SJCRH30 (cell line): ENCODE data around the gene FLT3. TPM values are rescaled to one million over a fixed set of nuclear protein-coding genes. Genes with fewer than 3 reads are reported as not detected.
"Not testable (repeated sequence)": the region's sequence is repeated elsewhere in the genome, so short reads cannot be mapped to it uniquely, and the experiment has no call there.

ENCODE experiments used
- DNase-seq, 2 experiments: peaks; one replicate each; pipeline ENCODE4 v3.0.0-alpha.2; 2015 to 2020
- H3K27ac ChIP-seq: fragments of 250-450 bp; sonication (Bioruptor Pico); 2 replicates; pipeline ENCODE4 v1.5.1; 2020; ENCODE audit warnings: mild to moderate bottlenecking, moderate library complexity
- H3K27me3 ChIP-seq: fragments of 250-450 bp; sonication (Bioruptor Pico); 2 replicates; pipeline ENCODE4 v1.5.1; 2020; ENCODE audit warnings: mild to moderate bottlenecking, moderate library complexity
- H3K36me3 ChIP-seq: fragments of 250-450 bp; sonication (Bioruptor Pico); 2 replicates; pipeline ENCODE4 v1.5.1; 2020; ENCODE audit warnings: mild to moderate bottlenecking, moderate library complexity
- H3K4me1 ChIP-seq: fragments of 250-450 bp; sonication (Bioruptor Pico); 2 replicates; pipeline ENCODE4 v1.5.1; 2020; ENCODE audit warnings: mild to moderate bottlenecking, moderate library complexity
- H3K4me3 ChIP-seq: fragments of 250-450 bp; sonication (Bioruptor Pico); 2 replicates; pipeline ENCODE4 v1.5.1; 2020; ENCODE audit warnings: mild to moderate bottlenecking, moderate library complexity
- H3K9me3 ChIP-seq: fragments of 250-450 bp; sonication (Bioruptor Pico); replicated peaks from 2 replicates; pipeline ENCODE4 v1.5.1; 2020; ENCODE audit warnings: mild to moderate bottlenecking, moderate library complexity
- total RNA-seq: library from RNA; depleted of rRNA; stranded (reverse); fragments of >200 nt; shearing (Covaris generic); gene quantifications from 2 replicates; pipeline ENCODE4 v1.2.3, GENCODE V29; 2014

FLT3 gene
- total RNA-seq, 1 experiment from 2014 or later: not detected

DNA sequence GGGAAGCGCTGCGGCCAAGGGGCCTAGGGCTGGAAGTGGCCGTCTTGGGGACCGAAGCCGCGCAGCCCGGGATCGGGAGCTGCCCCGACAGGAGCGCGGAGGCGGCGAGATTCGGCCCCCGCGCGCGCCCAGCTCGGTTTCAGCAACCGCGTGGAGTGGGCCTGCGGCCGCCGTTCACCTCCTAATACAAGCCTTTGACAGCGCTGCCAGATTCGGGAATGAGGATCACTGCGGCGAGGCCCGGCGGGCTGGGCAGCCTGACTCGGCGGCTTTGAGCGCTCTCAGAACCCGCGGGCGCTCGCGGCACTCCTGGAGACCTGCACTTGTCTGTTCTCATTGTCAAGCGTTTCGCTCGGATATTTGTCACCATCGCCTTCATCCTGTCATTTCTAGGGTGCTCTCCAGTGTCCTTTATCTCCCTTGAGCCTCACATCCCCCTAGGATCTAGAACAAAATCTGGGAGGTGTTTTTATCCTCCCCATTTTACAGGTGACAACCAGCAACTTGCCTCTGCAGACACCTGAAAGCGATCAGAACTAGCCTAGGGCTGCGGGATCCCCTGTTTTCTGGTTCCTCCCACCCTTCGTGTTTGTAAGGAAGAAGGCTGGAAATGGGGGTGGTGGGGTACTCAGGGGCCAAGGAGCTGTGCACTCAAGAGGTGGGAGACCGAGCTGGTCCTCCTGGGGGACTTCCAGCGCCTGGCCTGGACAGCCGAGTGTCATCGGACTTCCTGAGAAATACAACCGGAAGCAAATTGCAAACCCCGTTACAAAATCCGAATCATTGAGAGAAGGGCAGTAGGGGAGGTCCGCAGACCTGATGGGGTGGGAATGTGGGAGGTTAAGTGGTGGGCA, 129.8 kb downstream of the FLT3 start:
- peaks cover 5% of the 10 kb centered on the region; the same call in 1 of the 2 replicates for H3K4me1 ChIP-seq
- no peak overlapping the region for H3K27ac ChIP-seq
- no peak overlapping the region for H3K4me3 ChIP-seq
- no peak for DNase-seq
- H3K36me3 ChIP-seq: no peaks in the 10 kb centered on the region
- no peaks in the 10 kb centered on the region for H3K9me3 ChIP-seq
- H3K27me3 ChIP-seq: no peaks in the 10 kb centered on the region; the same call in none of the 2 replicates

DNA sequence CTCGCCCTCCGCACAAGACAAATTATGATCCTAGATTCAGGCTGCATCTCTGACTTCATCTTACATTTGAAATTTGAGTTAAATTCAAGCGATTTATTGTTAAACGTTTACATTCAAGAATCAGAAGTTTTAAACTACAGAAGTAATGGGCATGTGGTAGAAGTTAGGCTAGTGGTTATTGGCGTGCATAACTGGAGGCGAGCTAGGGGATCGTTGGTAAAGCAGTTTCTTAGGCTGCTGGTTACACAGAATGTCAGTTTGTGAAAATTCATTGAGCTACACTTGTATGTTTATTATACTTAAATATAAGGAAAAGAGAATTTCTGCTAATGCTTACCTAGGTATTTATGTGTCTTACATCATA, 130.5 kb downstream of the FLT3 start:
- Histone ChIP-seq H3K9me3 (no peaks in the 10 kb centered on the region), H3K4me3 (no peak overlapping the region), H3K4me1 (peaks cover 5% of the 10 kb centered on the region; the same call in 1 of the 2 replicates), H3K27ac (no peak overlapping the region), H3K27me3 (peaks cover 4% of the 10 kb centered on the region), H3K36me3 (no peaks in the 10 kb centered on the region)
- no peak for DNase-seq

DNA sequence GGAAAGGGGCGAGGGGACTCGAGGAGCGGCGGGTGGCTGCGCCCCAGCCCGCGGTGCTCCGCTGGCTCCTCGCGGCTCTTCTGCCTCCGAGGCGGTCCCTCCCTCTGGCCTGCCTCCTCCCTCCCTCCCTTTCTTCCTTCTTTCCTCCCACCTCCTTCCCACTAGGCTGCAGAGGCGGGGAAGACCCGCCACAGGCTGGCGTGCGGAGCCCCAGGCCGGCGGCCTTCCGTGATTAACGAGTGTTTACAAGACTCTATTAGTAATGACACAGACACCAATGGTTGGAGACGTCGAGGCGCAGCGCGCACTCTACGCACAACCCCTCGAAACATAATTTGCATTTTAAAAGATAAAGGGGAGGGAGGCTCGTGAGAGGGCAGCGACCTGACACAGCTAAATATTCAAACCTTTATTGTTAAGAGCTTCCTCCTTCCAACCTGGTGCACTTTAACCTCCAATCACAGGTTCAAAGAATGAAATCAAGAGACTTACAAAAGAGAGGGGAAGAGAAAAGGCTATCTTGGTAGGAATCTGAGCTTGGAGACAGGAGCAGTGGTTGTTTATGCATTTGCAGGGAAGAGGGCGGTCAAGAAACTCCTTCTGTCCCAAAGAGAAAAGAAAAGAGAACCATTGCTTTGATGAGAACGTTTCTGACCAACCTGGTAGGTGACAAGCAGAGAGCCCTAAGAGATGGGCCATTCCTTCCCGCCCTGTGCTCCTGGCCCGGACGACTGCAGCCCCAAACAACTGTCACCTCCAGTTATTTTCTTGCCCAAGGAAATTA, 131.1 kb downstream of the FLT3 start, which contains the start of gene CDX2:
TSS of gene CDX2 (minus strand) at position 234 of the 784 bp plus-strand sequence. CDS start 309 bp downstream, outside the sequence.
- H3K27me3 ChIP-seq: peaks cover 6% of the 10 kb centered on the region
- no peak within 1 kb of the TSS for H3K27ac ChIP-seq
- no peaks in the 10 kb centered on the region for H3K36me3 ChIP-seq
- H3K4me1 ChIP-seq: peaks cover 5% of the 10 kb centered on the region; the same call in 1 of the 2 replicates
- no peak for DNase-seq
- no peak within 1 kb of the TSS for H3K4me3 ChIP-seq
- H3K9me3 ChIP-seq: no peaks in the 10 kb centered on the region

DNA sequence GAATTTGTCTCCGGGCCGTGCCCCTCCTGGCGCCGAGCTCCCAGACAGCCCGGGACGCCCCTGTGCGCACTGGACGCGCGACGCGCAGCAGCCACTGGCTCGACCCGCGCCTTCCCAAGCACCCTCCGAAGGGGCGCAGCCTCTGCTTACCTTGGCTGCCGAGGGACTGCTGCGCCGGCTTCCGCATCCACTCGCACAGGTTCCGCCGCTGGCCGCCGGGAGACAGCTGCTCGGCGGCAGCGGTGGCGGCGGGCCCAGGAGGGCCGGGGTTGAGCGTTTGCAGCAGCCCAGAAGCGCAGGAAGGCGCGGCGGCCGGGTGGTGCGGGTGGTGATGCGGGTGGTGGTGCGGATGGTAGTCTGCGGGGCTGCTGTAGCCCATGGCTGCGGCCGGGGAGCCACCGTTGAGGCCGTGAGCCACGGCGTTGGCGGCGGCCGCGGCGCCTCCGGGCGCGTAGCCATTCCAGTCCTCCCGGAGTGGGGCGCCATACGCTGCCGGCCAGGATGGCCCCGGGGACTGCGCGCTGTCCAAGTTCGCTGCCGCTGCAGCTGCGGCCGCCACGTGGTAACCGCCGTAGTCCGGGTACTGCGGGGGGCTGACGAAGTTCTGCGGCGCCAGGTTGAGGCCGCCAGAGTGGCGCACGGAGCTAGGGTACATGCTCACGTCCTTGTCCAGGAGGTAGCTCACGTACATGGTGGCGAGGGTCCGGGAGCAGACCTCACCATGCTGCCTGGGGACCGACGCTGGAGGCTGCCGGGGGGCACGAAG, 131.9 kb downstream of the FLT3 start:
- Histone ChIP-seq H3K9me3 (no peaks in the 10 kb centered on the region), H3K27me3 (peaks cover 10% of the 10 kb centered on the region; the same call in 1 of the 2 replicates), H3K36me3 (no peaks in the 10 kb centered on the region), H3K4me3 (no peak overlapping the region), H3K4me1 (peaks cover 4% of the 10 kb centered on the region; the same call in 1 of the 2 replicates), H3K27ac (no peak overlapping the region)
- no peak for DNase-seq

DNA sequence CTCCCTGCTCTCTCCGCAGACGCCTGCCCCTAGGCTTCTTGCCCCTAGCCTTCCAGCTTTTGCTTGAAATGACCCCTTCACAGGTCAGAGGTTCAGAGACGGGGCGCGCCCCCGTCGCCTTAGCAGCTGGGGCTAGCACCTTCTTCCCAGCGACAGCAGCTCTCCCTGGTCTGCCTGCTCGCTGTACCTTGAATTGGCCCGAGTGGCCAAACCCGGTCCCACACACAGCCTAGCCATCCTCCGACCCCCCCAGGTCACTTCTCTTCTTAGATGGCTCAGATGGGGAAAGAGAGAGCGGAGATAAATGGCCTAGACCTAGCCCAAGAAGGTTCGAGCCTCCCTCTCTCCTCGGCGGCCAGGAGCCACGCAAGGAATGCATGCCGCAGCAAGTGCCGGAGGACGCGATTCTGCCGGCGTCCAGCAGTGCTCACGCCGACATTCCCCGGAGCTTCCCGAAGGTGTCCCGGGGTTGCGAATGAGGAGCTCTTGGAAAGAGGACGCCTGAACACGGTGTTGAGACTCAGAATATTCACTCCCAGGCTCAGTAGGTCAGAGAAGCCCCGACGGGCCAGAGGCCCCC, 132.6 kb downstream of the FLT3 start:
- Histone ChIP-seq H3K27ac (no peak overlapping the region), H3K36me3 (no peaks in the 10 kb centered on the region), H3K27me3 (peaks cover 10% of the 10 kb centered on the region; the same call in 1 of the 2 replicates), H3K4me1 (no peaks in the 10 kb centered on the region), H3K4me3 (no peak overlapping the region), H3K9me3 (no peaks in the 10 kb centered on the region)
- DNase-seq: no peak

DNA sequence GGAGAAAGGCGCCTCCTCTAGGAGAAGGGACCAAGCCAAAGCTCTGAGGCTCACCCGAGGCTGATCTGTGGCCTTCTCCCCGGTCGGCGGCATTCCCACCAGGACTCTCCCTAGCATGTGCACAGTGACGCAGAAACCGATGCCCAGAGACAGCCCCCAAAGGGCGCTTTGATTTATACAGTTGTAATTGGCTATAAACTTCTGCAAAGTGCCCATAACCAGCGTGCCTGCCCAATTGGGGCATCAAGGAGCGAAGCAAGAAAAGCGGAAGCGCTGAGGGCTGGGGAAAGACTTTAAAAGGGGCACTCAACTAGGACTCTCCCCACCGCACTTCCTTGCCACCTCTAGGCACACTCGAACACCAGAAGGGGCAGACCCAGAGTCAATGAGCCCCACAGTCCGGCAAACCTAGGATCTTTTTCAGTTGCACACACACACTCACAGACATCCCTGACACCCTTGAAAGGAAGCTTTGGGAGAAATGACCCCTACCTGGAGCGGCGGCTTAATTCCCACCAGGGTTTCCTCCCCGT, 133.1 kb downstream of the FLT3 start:
- no peaks in the 10 kb centered on the region for H3K9me3 ChIP-seq
- H3K27ac ChIP-seq: no peak overlapping the region
- H3K27me3 ChIP-seq: peaks cover 10% of the 10 kb centered on the region; the same call in 1 of the 2 replicates
- no peak for DNase-seq
- H3K4me3 ChIP-seq: no peak overlapping the region
- no peaks in the 10 kb centered on the region for H3K36me3 ChIP-seq
- H3K4me1 ChIP-seq: no peaks in the 10 kb centered on the region

DNA sequence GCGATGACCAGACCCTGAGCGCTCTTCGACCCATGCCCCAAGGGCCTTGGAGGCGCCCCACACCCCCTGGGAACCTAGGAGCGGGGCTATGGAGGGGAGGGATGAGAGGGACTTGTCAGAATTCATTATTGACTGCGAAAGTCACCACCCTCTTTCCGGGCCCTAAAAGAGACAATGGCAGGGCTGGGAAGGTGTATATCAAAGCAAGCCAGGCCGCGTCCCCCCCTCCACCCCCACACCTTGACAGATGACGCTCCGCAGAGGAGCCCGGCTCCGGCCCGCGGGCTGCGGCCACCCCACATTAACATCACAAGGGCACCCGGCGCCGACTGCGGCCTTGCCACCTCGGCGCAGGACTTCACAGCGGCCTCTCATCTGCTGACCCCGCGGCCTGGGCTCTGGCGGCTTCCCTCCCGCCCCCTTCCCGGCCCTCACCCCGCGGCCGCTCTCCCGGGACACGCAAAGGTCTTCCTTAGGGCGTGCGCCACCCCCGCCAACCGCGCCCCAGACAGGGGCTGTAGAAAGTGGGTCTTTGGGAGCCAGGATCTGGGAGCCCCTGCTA, 133.7 kb downstream of the FLT3 start:
- Histone ChIP-seq H3K36me3 (no peaks in the 10 kb centered on the region), H3K4me1 (no peaks in the 10 kb centered on the region), H3K27me3 (peaks cover 10% of the 10 kb centered on the region; the same call in 1 of the 2 replicates), H3K27ac (no peak overlapping the region), H3K9me3 (no peaks in the 10 kb centered on the region), H3K4me3 (no peak overlapping the region)
- DNase-seq: no peak

DNA sequence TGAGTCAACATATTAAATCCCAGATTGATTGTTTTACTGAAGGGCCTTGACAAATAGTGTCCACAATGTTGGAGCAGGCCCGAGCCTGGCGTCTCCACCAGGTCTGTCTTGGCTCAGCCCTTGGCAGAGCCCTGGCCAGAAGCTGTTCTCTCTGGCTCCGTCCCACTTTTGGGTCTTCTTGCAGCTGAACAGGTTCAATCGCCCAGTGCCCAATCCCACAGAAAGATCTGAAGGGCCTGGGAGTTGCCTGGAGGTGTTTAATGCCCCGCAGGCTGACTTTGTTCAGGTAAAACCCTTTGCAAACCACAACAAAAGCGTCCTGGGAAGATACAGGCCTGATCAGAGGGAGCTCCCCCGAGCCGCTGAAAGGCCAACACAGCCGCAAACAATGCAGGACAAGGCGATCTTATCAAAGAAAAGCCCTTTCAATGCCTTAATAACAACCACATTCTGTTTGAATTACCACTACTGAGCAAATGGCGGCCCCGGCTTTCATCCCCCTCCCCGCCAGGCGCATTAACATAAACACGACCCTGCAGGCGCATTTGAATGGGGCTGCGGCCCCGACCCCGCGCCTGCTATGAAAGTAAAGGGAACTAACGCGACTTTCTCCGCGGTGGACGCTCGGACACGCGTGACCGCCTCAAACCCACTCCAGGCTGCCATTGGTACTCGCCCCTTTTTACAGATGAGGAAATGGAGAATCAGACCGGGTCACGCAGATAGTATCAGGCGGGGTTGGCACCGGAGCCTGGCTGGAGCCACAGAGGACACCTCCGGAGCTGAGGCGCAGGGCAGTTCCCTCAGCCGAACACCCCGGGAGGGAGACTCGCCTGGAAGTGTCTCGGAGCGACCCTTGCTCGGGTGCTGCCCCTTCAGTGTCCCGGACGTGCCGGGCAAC, 134.4 kb downstream of the FLT3 start:
- Histone ChIP-seq H3K36me3 (no peaks in the 10 kb centered on the region), H3K9me3 (no peaks in the 10 kb centered on the region), H3K4me1 (no peaks in the 10 kb centered on the region), H3K4me3 (no peak overlapping the region), H3K27ac (no peak overlapping the region), H3K27me3 (peaks cover 10% of the 10 kb centered on the region; the same call in 1 of the 2 replicates)
- DNase-seq: no peak

DNA sequence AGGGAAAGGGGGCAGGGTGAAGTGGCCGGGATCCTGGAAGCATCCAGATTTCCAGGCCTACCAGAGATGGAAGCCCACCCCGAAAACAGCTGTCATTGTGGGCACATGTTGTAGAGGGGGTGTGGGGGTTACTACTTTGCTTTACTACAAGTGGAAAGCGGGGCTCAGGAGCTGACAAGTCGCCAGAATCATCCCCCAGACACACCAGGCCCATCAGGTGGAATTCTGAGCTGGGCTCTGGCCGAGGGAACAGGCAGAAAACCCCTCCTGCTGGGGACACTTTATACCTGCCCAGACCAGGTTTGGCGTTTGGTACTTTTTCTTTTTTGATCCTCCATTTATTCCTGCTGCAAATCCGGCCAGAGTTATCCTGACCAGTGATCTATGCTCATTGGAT, 135.0 kb downstream of the FLT3 start:
- Histone ChIP-seq H3K4me1 (no peaks in the 10 kb centered on the region), H3K4me3 (no peak overlapping the region), H3K27ac (no peak overlapping the region), H3K27me3 (peaks cover 10% of the 10 kb centered on the region; the same call in 1 of the 2 replicates), H3K36me3 (no peaks in the 10 kb centered on the region), H3K9me3 (no peaks in the 10 kb centered on the region)
- no peak for DNase-seq

DNA sequence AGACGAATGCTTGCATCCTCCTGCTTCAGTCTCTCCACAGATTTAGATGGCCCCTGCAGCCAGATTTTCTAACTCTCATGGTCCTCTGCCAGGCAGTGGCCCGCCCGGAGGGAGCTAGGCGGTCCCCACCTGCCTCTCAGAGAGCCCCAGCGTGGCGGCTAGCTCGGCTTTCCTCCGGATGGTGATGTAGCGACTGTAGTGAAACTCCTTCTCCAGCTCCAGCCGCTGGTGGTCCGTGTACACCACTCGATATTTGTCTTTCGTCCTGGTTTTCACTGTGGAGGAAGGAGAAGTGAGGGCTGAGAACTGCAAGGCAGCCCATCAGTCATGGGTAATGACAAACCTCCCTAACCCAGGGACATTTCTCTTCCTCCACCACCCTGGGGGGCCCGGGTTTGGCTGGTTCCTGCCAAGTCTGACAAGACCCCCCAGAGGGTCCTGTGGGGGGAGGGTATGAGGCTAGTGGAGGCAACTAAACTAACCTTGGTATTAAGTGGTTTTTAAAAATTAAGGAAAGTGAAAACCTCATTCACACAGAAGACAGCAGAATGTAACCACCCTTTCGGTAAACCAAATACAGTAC, 135.5 kb downstream of the FLT3 start:
- DNase-seq: no peak
- peaks cover 10% of the 10 kb centered on the region; the same call in 1 of the 2 replicates for H3K27me3 ChIP-seq
- no peaks in the 10 kb centered on the region for H3K36me3 ChIP-seq
- H3K9me3 ChIP-seq: no peaks in the 10 kb centered on the region
- H3K4me3 ChIP-seq: no peak overlapping the region
- no peaks in the 10 kb centered on the region for H3K4me1 ChIP-seq
- H3K27ac ChIP-seq: no peak overlapping the region

DNA sequence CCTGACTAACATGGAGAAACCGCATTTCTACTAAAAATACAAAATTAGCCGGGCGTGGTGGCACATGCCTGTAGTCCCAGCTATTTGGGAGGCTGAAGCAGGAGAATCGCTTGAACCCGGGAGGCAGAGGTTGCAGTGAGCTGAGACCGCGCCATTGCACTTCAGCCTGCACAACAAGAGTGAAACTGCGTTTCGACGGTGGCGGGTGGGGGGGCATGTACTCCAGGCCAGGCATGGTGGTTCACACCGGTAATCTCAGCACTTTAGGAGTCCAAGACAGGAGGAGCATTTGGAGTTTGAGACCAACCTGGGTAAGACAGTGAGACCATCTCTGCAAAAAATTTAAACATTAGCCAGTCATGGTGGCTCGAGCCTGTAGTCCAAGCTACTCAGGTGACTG, 136.2 kb downstream of the FLT3 start:
- H3K9me3 ChIP-seq, DNase-seq, H3K4me3 ChIP-seq, H3K4me1 ChIP-seq, H3K27me3 ChIP-seq, H3K27ac ChIP-seq, H3K36me3 ChIP-seq: not testable (repeated sequence)

DNA sequence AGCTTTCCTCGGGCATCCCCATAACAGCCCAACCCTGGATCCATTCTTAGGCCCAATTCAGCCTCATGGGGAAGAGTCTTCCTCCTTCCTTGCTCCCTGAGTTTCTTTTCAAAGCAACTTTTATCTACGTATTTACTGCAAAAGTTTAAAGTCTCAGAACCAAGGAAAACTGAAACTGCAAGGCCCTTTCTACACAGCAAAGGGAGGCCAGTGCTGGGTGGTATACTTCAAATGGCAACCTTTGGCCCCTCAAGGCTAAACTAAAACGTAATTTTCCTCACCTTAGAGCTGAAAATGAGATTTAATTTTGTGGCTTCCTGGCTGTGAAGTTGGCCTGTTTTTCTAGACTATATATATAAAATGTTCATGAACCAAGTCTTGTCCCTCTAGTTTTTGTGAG, 136.9 kb downstream of the FLT3 start:
- Histone ChIP-seq H3K36me3 (no peaks in the 10 kb centered on the region), H3K27ac (no peak overlapping the region), H3K9me3 (no peaks in the 10 kb centered on the region), H3K4me3 (no peak overlapping the region), H3K4me1 (no peaks in the 10 kb centered on the region), H3K27me3 (peaks cover 10% of the 10 kb centered on the region; the same call in 1 of the 2 replicates)
- no peak for DNase-seq

DNA sequence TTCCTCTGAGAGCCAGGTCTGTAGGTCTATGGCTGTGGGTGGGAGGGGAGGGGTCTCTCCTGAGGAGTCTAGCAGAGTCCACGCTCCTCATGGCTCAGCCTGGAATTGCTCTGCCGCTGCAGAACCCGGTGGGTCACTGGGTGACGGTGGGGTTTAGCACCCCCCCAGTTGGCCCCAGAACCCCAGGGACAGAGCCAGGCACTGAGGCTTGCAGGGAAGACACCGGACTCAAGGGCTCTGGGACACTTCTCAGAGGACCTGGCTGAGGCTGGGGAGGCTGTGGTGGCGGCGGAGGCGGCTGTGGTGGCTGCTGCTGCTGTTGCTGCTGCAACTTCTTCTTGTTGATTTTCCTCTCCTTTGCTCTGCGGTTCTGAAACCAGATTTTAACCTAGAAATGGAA, 137.4 kb downstream of the FLT3 start:
- Histone ChIP-seq H3K4me3 (no peak overlapping the region), H3K27me3 (peaks cover 10% of the 10 kb centered on the region; the same call in 1 of the 2 replicates)
- no peak for DNase-seq

More for the DNA sequence above, 137.4 kb downstream of the FLT3 start:
- H3K9me3 ChIP-seq: no peaks in the 10 kb centered on the region
- no peaks in the 10 kb centered on the region for H3K36me3 ChIP-seq
- H3K4me1 ChIP-seq: no peaks in the 10 kb centered on the region
- no peak overlapping the region for H3K27ac ChIP-seq
